GM19043 (cell line): ENCODE data around the gene NDOR1.
A peak's percentile ranks its signal among the peaks of the same experiment; 100 is the strongest.
"Not testable (repeated sequence)": the region's sequence is repeated elsewhere in the genome, so short reads cannot be mapped to it uniquely, and the experiment has no call there.

Experiments
- ATAC-seq: cut with Tn5 transposase; IDR thresholded peaks from one replicate; pipeline ENCODE4 v1.9.1; 2021; ENCODE audit warnings: low read depth; ENCODE audit not compliant: unreplicated experiment

NDOR1 gene

GRCh38 chr9:137240841-137241489 is 35.5 kb downstream of the NDOR1 start, which contains the start of gene TUBB4B:
TSS of gene TUBB4B (plus strand) at chr9:137241287. CDS start at chr9:137241361, 74 bp downstream.
- ATAC-seq: peak; percentile 76

DNA sequence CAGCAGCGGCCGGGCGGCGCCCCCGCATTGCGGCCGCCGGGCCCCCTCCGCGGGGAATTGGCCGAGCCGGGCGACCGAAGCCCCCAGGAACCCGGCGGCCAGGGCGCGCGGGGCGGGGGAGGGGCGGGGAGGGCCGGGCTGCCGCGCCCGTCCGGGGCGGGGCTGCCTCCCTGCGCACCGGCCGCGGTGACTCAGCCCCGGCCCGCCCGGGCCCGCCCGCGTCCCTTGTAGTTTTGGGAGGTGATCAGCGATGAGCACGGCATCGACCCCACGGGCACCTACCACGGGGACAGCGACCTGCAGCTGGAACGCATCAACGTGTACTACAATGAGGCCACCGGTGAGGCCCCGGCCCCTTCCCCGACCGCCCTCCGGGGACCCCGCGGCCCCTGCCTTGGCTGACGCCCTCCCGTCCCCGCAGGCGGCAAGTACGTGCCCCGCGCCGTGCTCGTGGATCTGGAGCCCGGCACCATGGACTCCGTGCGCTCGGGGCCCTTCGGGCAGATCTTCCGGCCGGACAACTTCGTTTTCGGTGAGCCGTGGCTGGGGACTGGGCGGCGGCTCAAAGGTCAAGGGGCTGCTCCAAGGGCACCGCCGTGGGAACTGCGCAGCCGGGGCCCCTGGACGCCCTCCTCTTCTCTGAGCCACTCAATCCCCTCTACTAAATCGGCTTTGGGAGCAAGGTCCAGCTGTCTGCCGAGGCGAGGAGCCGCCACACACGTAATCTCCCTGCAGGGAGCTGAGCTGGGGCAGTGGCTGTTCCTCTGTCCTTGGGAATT is 36.2 kb downstream of the NDOR1 start:
- ATAC-seq: peak; percentile 0

- ATAC-seq: no peak
Measured at GRCh38 chr9:137242269-137243203, 37.0 kb downstream of the NDOR1 start.

DNA sequence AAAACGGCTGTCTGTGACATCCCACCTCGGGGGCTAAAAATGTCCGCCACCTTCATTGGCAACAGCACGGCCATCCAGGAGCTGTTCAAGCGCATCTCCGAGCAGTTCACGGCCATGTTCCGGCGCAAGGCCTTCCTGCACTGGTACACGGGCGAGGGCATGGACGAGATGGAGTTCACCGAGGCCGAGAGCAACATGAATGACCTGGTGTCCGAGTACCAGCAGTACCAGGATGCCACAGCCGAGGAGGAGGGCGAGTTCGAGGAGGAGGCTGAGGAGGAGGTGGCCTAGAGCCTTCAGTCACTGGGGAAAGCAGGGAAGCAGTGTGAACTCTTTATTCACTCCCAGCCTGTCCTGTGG is 37.7 kb downstream of the NDOR1 start:
- ATAC-seq: not testable (repeated sequence)

- ATAC-seq: no peak
Measured at GRCh38 chr9:137243626-137244485, 38.4 kb downstream of the NDOR1 start.

DNA sequence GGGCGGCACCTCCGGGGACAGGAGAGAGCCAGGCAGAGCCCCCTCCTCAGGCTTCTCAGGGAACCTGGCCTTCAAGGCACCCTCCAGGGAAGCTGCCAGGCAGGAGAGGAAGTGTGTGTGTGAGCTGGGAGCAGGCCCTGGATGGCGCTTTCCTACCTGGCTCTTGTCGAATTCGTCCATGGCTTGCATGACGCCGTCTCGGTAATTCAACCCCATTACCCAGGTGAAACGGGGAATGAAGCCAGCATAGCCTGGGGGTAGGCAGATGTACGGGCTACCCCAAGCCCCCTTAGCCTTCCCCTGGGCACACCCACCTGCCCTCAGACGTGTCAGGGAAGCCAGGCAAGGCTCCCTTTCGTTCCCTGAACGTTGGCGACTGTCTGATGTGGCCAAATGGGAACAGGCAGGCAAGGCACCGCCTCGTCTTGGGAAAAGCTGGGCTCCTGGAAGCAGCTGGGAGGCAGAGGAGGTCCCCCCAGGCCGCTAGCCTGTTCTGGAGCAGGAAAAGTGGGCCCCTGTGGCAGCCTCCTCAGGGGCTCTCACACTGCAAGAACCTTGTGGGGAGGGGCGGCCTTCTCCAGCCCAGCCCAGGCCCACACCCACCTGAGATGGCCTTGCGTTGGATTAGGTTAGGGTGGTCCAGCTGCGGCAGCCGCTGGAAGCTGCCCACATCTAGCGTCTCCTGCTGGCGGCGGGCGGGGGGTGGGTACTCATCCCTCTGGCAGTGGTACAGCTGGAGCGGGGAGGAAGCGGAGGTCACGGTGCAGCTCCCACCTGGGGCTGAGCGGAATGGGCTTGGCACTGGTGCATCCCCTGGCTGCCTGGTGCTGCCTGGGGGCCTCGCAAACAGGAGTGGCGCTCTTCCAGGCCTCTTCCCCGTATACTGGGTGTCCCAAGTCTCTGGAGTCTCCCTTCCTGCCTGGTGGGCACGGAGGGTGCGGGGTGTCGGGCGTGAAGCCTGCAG is 39.3 kb downstream of the NDOR1 start:
- ATAC-seq: no peak

DNA sequence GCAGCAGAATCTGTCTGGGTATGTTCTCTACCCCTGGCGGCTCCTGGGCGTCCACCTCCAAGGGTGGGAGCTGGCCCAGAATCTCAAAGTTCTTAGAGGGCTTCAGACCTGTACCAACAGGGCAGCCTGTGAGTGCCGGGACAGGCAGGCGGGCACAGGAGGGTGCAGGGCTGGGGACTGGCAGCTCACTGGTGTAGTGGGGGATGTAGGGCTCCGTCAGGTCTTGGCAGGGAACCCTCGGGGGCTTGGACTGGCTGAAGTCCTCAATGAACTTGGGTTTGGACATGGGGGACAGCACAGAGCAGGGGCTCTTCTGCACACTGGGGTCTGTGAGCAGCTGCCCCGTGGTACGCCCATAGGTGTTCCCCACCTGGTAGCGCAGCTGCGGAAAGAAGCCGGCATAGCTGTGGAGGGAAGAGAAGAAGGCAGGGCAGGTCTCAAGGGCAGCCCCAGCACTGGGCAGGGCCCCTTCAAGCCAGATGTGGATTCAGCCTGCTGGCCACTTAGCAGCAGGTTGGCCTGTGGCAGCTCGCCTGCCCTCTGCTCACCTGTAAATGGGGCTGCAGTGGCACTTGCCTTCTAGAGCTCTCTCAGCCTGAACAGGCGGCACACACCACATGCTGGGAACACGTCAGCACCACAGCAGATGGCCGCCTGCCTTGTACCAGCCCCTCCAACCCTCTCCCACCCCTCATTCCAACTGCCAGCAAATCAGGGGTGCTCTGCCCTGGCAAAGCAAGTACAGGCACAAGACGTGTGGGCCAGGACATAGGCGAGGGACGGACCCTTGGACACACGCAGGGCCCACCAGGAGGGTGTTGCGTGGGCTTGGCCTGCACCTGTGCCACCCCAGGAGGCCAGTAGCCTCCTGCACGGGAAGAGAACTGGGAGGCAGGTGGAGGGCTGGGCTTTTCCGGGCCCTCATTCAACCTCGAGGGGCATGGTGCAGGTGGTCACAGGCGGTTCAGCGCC is 40.2 kb downstream of the NDOR1 start:
- no peak for ATAC-seq

DNA sequence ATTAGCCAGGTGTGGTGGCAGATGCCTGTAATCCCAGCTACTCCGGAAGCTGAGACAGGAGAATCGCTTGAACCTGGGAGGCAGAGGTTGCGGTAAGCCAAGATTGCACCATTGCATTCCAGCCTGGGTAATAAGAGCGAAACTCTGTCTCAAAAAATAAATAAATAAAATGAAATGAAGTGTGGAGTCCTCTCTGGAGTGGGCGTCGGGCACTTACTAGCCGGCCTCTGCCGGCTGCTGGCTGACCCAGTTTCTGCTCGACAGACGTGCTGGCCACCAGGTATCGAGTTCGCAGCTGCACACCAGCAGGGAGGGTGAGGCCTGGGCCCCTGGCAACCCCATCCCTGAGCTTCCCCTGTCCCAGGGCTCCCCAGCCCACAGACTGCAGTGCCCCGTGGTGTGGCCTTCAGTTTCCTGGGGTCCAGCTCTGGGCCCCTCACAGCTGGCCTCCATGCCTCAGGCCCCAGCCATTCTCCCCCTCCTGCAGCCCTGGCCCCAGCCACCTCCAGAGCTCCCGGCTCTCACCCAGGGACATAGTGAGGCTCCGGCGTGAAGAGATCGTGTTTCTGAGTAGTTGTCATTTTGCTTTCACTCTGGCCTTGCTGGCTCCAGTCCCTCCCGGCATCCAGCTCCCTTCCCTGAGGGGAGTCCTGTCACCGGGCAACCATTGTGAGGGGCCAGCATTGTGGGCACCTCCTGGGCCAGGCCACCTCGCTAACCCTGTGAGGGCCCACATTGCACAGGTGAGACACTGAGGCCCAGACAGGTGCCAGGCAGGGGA is 41.8 kb downstream of the NDOR1 start:
- ATAC-seq: no peak

- ATAC-seq: no peak
Measured at GRCh38 chr9:137247916-137248175, 42.3 kb downstream of the NDOR1 start.

DNA sequence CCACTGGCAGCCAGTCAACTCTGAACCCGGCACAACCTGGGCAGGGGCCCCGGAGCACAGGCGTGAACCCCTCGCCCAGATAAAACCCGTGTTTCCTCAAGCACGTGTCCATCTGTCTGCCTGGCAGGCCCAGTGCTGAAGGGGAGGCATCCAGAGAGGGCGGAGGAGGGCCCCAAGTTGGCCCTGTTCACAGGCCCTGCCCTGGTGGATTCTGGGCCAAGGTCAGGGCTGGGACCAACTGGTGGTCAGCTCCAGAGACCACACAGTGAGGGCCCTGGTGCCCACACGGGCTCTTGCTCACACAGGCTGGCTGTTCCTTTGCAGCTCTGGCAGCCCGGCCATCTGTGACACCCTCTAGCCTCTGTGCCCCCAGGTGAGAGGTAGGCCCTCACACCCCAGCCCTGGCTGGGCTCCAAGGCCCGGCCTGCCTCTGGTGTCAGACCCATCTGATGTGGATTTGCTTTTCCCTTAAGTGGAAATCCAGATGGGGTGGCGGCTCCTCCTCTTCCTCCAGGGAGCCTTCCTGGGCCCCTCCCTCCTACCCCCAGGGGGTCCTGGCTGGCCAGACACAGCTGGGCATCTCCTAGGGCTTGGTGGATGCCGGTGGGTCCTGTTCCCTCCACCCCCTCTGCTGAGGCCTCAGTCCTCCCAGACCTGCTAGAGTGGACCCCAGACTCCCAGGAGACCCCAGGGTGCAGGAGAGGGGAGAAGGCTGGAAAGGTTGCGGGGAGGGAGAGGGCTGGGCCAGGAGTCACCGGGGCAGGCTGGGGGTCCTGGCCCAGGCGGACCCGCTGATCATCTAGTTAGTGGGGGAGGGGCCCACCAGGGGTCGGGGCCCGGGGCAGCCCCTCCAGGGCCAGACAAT is 45.1 kb downstream of the NDOR1 start:
- ATAC-seq: no peak

DNA sequence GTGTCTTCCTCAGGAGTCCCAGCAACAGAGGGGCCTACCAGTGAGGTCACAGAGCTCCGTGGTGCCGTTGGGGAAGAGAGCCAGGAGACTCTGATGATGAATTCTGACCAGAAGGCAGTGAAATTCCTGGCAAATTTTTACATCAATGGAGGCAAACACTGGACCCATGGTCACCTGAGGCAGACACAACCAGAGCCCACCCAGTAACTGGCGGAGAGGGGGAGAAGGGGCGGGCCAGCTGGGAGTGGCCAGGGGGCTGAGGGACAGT is 45.6 kb downstream of the NDOR1 start, which contains the start of gene STPG3:
TSS of gene STPG3 (plus strand) at position 93 of the 268 bp plus-strand sequence. CDS start at position 94, 1 bp downstream.
- no peak for ATAC-seq

GRCh38 chr9:137251490-137252268 is 46.2 kb downstream of the NDOR1 start:
- ATAC-seq: no peak

DNA sequence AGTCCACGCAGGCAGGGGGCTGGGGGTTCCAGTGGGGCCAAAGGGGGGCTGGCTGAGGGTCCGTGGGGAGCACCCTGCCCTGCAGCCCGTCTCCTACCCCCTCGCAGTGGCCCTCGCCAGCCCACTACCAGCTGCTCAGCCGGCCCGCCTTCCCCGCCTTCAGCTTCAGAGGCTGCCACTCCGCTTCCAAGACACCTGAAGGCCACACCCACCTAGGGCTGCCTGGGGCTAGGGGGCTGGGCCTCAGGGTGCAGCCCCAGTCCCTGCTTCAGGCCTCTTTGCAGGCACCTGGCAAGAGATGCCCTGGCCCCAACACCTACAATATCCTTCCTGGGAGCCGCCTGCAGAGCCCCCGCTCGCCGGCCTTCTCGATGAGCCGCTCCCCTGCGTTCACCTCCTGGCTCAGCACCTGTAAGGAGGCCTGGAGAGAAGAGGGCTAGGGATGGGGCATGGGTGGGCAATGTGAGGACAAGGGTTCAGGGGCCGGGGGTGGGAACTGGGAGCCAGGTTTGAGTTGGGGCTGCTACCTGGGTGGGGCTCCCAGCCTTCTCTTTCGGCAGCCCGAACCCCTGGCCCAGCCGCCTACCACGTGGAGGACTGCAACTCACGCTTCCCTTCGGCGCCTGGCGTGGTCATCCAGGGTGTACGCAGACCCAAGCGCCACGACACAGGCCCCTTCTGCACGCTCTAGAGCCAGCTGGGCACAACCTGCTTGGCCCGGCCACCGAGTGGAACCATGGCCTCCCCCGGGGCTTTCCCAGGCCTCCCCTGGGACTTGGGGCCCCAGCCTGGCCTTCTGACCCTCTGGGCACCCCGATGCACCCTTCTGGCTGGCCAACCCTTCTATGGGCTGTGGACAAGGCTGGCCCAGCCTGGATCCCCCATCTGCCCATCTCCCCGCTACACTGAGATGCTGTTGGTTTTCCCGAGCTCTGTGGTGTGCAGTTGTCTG is 47.3 kb downstream of the NDOR1 start:
- no peak for ATAC-seq

- ATAC-seq: no peak
Measured at GRCh38 chr9:137253717-137254623, 48.5 kb downstream of the NDOR1 start.
